Panc1 (cell line): Measurements from ENCODE around the gene ZACN. TPM values are rescaled to one million over a fixed set of nuclear protein-coding genes. Genes with fewer than 3 reads are reported as not detected.

Experiments
- ATAC-seq: fragments of 200-7000 bp; cut with Tn5 transposase; 2 replicates; pipeline ENCODE4 v1.9.1; 2020; ENCODE audit warnings: mild to moderate bottlenecking, moderate library complexity
- BruUV-seq: library from RNA; stranded (reverse); fragments of 400-500 nt; replicated peaks from 2 replicates; lab custom pipeline; 2021; lab: Mats Ljungman, UMichigan
- CTCF ChIA-PET: fragments of 300-600 bp; sonication (Branson Sonifier 250); formaldehyde crosslinking; loops from one replicate; lab custom pipeline; 2022; ENCODE audit warnings: antibody characterized with exemption; lab: Charles Lee
- POLR2A ChIA-PET: fragments of 300-600 bp; sonication (Branson Sonifier 250); formaldehyde crosslinking; loops from one replicate; lab custom pipeline; 2022; ENCODE audit warnings: antibody characterized with exemption; lab: Charles Lee
- DNase-seq: peaks from one replicate; pipeline ENCODE4 v3.0.0-alpha.2; 2010; ENCODE audit warnings: low read depth, low spot score
- H3K27ac ChIP-seq: 2 replicates; pipeline ENCODE4 v1.5.1; 2011; ENCODE audit warnings: mild to moderate bottlenecking, low read length, inconsistent platforms
- H3K27me3 ChIP-seq: fragments of 200-500 bp; sonication (Bioruptor generic); 2 replicates; pipeline ENCODE4 v1.6.0; 2014; ENCODE audit warnings: low read length, inconsistent platforms; ENCODE audit not compliant: control insufficient read depth, insufficient read depth
- H3K36me3 ChIP-seq: fragments of 200-500 bp; sonication (Bioruptor generic); 2 replicates; pipeline ENCODE4 v1.5.1; 2014; ENCODE audit warnings: inconsistent platforms, mild to moderate bottlenecking, low read length, moderate library complexity; ENCODE audit not compliant: control insufficient read depth, insufficient read depth
- H3K4me1 ChIP-seq: 2 replicates; pipeline ENCODE4 v1.5.1; 2011; ENCODE audit warnings: inconsistent platforms, mild to moderate bottlenecking, low read length, moderate library complexity; ENCODE audit not compliant: control insufficient read depth, insufficient read depth
- H3K4me3 ChIP-seq, 2 experiments: 2 replicates each; pipeline ENCODE4 v1.5.1; 2011 to 2012; ENCODE audit warnings: low read depth in 2 of 2, low read length in 2 of 2, mild to moderate bottlenecking in 2 of 2, inconsistent platforms in 1 of 2, moderate library complexity in 1 of 2
- H3K9me3 ChIP-seq: fragments of 200-500 bp; sonication (Bioruptor generic); 2 replicates; pipeline ENCODE4 v1.5.1; 2014; ENCODE audit warnings: low read depth, mild to moderate bottlenecking, inconsistent platforms, low read length, moderate library complexity; ENCODE audit not compliant: control insufficient read depth, insufficient read depth
- POLR2AphosphoS5 ChIP-seq: IDR thresholded peaks from 2 replicates; pipeline ENCODE4 v1.6.1; 2012; ENCODE audit warnings: mild to moderate bottlenecking, low read depth, low read length, moderate library complexity
- SIN3A ChIP-seq: IDR thresholded peaks from 2 replicates; pipeline ENCODE4 v1.6.1; 2012; ENCODE audit warnings: low read depth, mild to moderate bottlenecking, low read length, moderate library complexity, borderline replicate concordance; ENCODE audit not compliant: insufficient read depth
- TCF7L2 ChIP-seq: IDR thresholded peaks from 2 replicates; pipeline ENCODE4 v1.6.1; 2011; ENCODE audit warnings: mild to moderate bottlenecking, low read depth, low read length, inconsistent platforms
- in situ Hi-C: cut with HindIII; loops from 2 replicates; pipeline ENCODE4 v1.10.0; 2016; ENCODE audit warnings: low sequenced_read_pairs, low pct_unique_long_range_greater_than_20kb
- intact Hi-C: fragments of 100-400 bp; cut with micrococcal nuclease; formaldehyde crosslinking; loops from one replicate; pipeline ENCODE4 v1.10.0; 2022; ENCODE audit not compliant: unreplicated experiment
- total RNA-seq: library from RNA; stranded (reverse); gene quantifications from one replicate; pipeline ENCODE4 v1.2.1, GENCODE V29; 2021; ENCODE audit not compliant: unreplicated experiment
- TF ChIP-seq, protein P1 (sequence below): fragments of 450-650 bp; IDR thresholded peaks from 2 replicates; pipeline ENCODE4 v1.5.1; 2017; ENCODE audit warnings: mild to moderate bottlenecking
- TF ChIP-seq, protein P2 (sequence below), 2 experiments: IDR thresholded peaks; 2 replicates each; pipeline ENCODE4 v1.6.1; 2011 to 2012; ENCODE audit warnings: low read depth in 2 of 2, control low read depth in 1 of 2, low read length in 1 of 2, mild to moderate bottlenecking in 1 of 2, moderate library complexity in 1 of 2; ENCODE audit not compliant: insufficient read depth in 1 of 2

The ZACN gene
- total RNA-seq, 1 experiment from 2014 or later, result not detected

DNA sequence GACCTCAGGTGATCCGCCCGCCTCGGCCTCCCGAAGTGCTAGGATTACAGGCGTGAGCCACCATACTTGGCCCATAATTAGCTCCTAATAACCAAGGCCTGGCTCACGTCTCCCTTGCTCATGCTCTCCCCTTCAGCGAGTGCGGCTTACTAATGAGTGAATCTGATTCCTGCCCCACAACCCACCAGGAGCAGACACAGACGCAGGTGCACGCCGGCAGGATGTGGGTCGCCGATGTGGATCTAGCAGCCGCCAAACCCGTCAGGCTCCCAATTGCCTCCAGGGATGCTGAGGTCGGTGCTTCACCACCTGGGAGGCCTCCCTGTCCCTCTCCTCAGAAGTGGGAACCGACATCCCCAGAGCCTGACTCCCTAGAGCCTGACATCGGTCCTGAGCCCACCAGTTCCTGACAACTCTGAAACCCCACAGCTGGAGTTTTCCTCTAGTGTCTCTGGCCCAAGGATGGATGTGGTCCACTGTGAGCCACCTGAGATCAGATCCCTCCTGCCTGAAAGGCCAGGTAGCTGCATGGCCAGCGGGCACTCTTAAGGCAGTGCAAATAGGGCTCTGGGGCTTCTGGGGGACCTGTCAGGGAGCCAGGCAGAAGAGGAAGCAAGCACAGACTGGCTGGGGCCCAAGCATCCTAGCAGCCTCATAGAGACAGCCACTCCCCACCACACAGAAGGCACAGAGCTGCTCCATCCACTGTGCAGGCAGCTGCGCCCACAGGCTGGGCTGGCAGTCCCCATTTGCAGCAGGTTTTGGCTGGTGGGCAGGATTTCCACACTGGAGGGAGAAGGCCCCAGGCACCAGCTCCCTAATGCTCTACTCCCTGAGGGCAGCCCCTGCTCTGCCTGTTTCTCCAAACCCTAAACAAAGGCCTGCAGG, 13.8 kb downstream of the ZACN start:
- no peak for DNase-seq
- no peaks in the 10 kb centered on the region for H3K27me3 ChIP-seq
- H3K4me1 ChIP-seq, result no peaks in the 10 kb centered on the region
- POLR2A ChIA-PET, result no interaction called here
- intact Hi-C loops, result no loop called here
- no peak overlapping the region for H3K4me3 ChIP-seq
- BruUV-seq, result no TSS peak
- CTCF ChIA-PET, result interaction anchor here (0.6 to 0.7 kb wide), 2 partner anchors 31 to 59 kb away, joined by 4 to 16 read pairs; no protein-coding TSS in a partner anchor
- no peak overlapping the region for H3K27ac ChIP-seq
- no peak; the same call in 1 of the 2 replicates for ATAC-seq
- no peaks in the 10 kb centered on the region for H3K9me3 ChIP-seq
- in situ Hi-C loops, result no loop called here
- TF ChIP-seq TCF7L2 (no peak), SIN3A (no peak), POLR2AphosphoS5 (no peak)
- TF ChIP-seq, protein P1, sequence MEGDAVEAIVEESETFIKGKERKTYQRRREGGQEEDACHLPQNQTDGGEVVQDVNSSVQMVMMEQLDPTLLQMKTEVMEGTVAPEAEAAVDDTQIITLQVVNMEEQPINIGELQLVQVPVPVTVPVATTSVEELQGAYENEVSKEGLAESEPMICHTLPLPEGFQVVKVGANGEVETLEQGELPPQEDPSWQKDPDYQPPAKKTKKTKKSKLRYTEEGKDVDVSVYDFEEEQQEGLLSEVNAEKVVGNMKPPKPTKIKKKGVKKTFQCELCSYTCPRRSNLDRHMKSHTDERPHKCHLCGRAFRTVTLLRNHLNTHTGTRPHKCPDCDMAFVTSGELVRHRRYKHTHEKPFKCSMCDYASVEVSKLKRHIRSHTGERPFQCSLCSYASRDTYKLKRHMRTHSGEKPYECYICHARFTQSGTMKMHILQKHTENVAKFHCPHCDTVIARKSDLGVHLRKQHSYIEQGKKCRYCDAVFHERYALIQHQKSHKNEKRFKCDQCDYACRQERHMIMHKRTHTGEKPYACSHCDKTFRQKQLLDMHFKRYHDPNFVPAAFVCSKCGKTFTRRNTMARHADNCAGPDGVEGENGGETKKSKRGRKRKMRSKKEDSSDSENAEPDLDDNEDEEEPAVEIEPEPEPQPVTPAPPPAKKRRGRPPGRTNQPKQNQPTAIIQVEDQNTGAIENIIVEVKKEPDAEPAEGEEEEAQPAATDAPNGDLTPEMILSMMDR, result no peak
- TF ChIP-seq, protein P2, sequence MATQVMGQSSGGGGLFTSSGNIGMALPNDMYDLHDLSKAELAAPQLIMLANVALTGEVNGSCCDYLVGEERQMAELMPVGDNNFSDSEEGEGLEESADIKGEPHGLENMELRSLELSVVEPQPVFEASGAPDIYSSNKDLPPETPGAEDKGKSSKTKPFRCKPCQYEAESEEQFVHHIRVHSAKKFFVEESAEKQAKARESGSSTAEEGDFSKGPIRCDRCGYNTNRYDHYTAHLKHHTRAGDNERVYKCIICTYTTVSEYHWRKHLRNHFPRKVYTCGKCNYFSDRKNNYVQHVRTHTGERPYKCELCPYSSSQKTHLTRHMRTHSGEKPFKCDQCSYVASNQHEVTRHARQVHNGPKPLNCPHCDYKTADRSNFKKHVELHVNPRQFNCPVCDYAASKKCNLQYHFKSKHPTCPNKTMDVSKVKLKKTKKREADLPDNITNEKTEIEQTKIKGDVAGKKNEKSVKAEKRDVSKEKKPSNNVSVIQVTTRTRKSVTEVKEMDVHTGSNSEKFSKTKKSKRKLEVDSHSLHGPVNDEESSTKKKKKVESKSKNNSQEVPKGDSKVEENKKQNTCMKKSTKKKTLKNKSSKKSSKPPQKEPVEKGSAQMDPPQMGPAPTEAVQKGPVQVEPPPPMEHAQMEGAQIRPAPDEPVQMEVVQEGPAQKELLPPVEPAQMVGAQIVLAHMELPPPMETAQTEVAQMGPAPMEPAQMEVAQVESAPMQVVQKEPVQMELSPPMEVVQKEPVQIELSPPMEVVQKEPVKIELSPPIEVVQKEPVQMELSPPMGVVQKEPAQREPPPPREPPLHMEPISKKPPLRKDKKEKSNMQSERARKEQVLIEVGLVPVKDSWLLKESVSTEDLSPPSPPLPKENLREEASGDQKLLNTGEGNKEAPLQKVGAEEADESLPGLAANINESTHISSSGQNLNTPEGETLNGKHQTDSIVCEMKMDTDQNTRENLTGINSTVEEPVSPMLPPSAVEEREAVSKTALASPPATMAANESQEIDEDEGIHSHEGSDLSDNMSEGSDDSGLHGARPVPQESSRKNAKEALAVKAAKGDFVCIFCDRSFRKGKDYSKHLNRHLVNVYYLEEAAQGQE (IDR thresholded peaks at IDR 0.05; ENCODE audit: insufficient read depth in 1 of 2, low read depth in 2 of 2, low read length in 1 of 2), result no peak
- H3K36me3 ChIP-seq, result no peaks in the 10 kb centered on the region

DNA sequence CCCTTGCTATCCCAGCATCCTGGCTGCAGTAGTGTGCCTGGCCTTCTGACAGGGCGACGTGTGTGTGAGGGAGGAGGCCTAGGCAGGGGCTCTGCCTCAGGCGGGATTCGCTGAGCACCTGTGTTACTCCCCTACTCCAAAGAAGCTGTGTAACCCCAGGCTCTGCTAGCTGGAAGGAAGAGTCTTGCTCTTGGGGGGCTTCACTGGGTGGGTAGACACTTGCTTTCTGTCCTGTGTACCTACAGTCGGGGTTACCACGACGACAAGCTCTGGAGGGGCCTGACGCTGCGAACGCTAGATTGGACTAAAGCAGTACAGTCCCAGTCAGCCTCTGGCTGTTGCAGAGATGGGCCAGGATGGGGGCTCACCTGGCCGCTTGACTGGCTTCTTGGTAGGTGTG, 15.1 kb downstream of the ZACN start:
- H3K27ac ChIP-seq, result no peak overlapping the region
- H3K9me3 ChIP-seq, result no peaks in the 10 kb centered on the region
- CTCF ChIA-PET, result interaction anchor here (0.6 kb wide), 1 partner anchor 364 kb away, joined by 5 read pairs; no protein-coding TSS in a partner anchor
- POLR2A ChIA-PET, result interaction anchor here (0.5 kb wide), 1 partner anchor 25 kb away, joined by 4 read pairs; no protein-coding TSS in a partner anchor
- H3K36me3 ChIP-seq, result no peaks in the 10 kb centered on the region
- in situ Hi-C loops (no loop called here), intact Hi-C loops (no loop called here)
- H3K27me3 ChIP-seq, result no peaks in the 10 kb centered on the region
- DNase-seq (no peak), ATAC-seq (no peak)
- BruUV-seq, result no TSS peak
- no peak for TF ChIP-seq TCF7L2
- TF ChIP-seq, protein P2 (IDR thresholded peaks at IDR 0.05; ENCODE audit: insufficient read depth in 1 of 2, low read depth in 2 of 2, low read length in 1 of 2), result no peak
- TF ChIP-seq SIN3A, result no peak
- no peak for TF ChIP-seq POLR2AphosphoS5
- TF ChIP-seq, protein P1, result no peak
- H3K4me3 ChIP-seq, result no peak overlapping the region
- H3K4me1 ChIP-seq, result no peaks in the 10 kb centered on the region
